Ectodermal cell (in vitro differentiated cells): ENCODE data around the gene FGD2.
"Not testable (repeated sequence)": the region's sequence is repeated elsewhere in the genome, so short reads cannot be mapped to it uniquely, and the experiment has no call there.

Source experiments
- H3K27ac ChIP-seq: 2 replicates; pipeline ENCODE4 v1.7.0; 2013; ENCODE audit warnings: mild to moderate bottlenecking, low read depth, low read length; ENCODE audit not compliant: insufficient read depth, poor library complexity, severe bottlenecking
- H3K27me3 ChIP-seq: 2 replicates; pipeline ENCODE4 v1.7.0; 2013; ENCODE audit warnings: mild to moderate bottlenecking, low read length; ENCODE audit not compliant: insufficient read depth, control insufficient read depth, poor library complexity, severe bottlenecking
- H3K36me3 ChIP-seq: one replicate; pipeline ENCODE4 v1.7.0; 2013; ENCODE audit warnings: low read length; ENCODE audit not compliant: control insufficient read depth, insufficient read depth
- H3K4me1 ChIP-seq: one replicate; pipeline ENCODE4 v1.7.0; 2013; ENCODE audit warnings: low read length; ENCODE audit not compliant: control insufficient read depth, insufficient read depth
- H3K4me3 ChIP-seq: 2 replicates; pipeline ENCODE4 v1.7.0; 2013; ENCODE audit warnings: low read depth, low read length, control low read depth; ENCODE audit not compliant: insufficient read depth
- H3K9me3 ChIP-seq: 2 replicates; pipeline ENCODE4 v1.7.0; 2013; ENCODE audit warnings: mild to moderate bottlenecking, low read length, moderate library complexity; ENCODE audit not compliant: control insufficient read depth
- WGBS, 2 experiments: methylation state at CpG; one replicate each; pipeline ENCODE4 v1.1.7; 2013; ENCODE audit warnings: missing lambda C conversion rate in 2 of 2; 5-methylcytosine and 5-hydroxymethylcytosine counted together

FGD2 gene

GRCh38 chr6:37042150-37042549 is 36.7 kb downstream of the FGD2 start:
- no peak overlapping the region for H3K4me3 ChIP-seq
- H3K36me3 ChIP-seq = no peaks in the 10 kb centered on the region
- H3K27ac ChIP-seq = no peak overlapping the region
- H3K27me3 ChIP-seq = no peaks in the 10 kb centered on the region
- no peaks in the 10 kb centered on the region for H3K4me1 ChIP-seq
- H3K9me3 ChIP-seq = no peaks in the 10 kb centered on the region
- WGBS, 2 experiments = 80 to 86% methylated on average over 3 of the region's 3 CpGs

GRCh38 chr6:37043091-37043490 is 37.6 kb downstream of the FGD2 start:
- H3K27me3 ChIP-seq, H3K4me1 ChIP-seq, H3K4me3 ChIP-seq, H3K9me3 ChIP-seq, H3K36me3 ChIP-seq, H3K27ac ChIP-seq: not testable (repeated sequence)
- WGBS, 2 experiments = 94% methylated on average over 3 of the region's 3 CpGs

GRCh38 chr6:37047346-37047688 is 41.9 kb downstream of the FGD2 start:
- Histone ChIP-seq H3K4me1 (peaks cover 7% of the 10 kb centered on the region), H3K4me3 (no peak overlapping the region), H3K27ac (no peak overlapping the region), H3K9me3 (no peaks in the 10 kb centered on the region), H3K36me3 (no peaks in the 10 kb centered on the region), H3K27me3 (no peaks in the 10 kb centered on the region)
- 93% methylated on average over 5 of the region's 5 CpGs for WGBS, 2 experiments

- no peak overlapping the region for H3K27ac ChIP-seq
- H3K36me3 ChIP-seq = no peaks in the 10 kb centered on the region
- 94 to 97% methylated on average over 10 of the region's 10 CpGs for WGBS, 2 experiments
- no peak overlapping the region for H3K4me3 ChIP-seq
- H3K9me3 ChIP-seq = no peaks in the 10 kb centered on the region
- H3K27me3 ChIP-seq = no peaks in the 10 kb centered on the region
- peaks cover 7% of the 10 kb centered on the region for H3K4me1 ChIP-seq
Measured at GRCh38 chr6:37047689-37048402, 42.4 kb downstream of the FGD2 start.

GRCh38 chr6:37048403-37048850 is 43.0 kb downstream of the FGD2 start:
- 57 to 58% methylated on average over 3 of the region's 3 CpGs for whole genome bisulfite sequencing, 2 experiments
- Histone ChIP-seq H3K36me3 (no peaks in the 10 kb centered on the region), H3K4me3 (no peak overlapping the region)

GRCh38 chr6:37048851-37049757 is 43.6 kb downstream of the FGD2 start:
- Histone ChIP-seq H3K36me3 (no peaks in the 10 kb centered on the region), H3K4me3 (no peak overlapping the region), H3K27me3 (no peaks in the 10 kb centered on the region), H3K4me1 (peaks cover 7% of the 10 kb centered on the region), H3K27ac (no peak overlapping the region), H3K9me3 (no peaks in the 10 kb centered on the region)
- WGBS, 2 experiments = 86 to 89% methylated on average over 19 of the region's 19 CpGs

More at GRCh38 chr6:37048403-37048850, 43.0 kb downstream of the FGD2 start:
- Histone ChIP-seq H3K9me3 (no peaks in the 10 kb centered on the region), H3K27me3 (no peaks in the 10 kb centered on the region), H3K4me1 (peaks cover 7% of the 10 kb centered on the region), H3K27ac (no peak overlapping the region)

GRCh38 chr6:37049758-37050044 is 44.2 kb downstream of the FGD2 start:
- Histone ChIP-seq H3K4me3 (no peak overlapping the region), H3K36me3 (no peaks in the 10 kb centered on the region), H3K4me1 (peaks cover 7% of the 10 kb centered on the region), H3K27me3 (no peaks in the 10 kb centered on the region), H3K9me3 (no peaks in the 10 kb centered on the region), H3K27ac (no peak overlapping the region)
- 87 to 92% methylated on average over 3 of the region's 3 CpGs for WGBS, 2 experiments

GRCh38 chr6:37050045-37050853 is 44.8 kb downstream of the FGD2 start:
- H3K4me3 ChIP-seq = no peak overlapping the region
- H3K4me1 ChIP-seq = peaks cover 8% of the 10 kb centered on the region
- no peaks in the 10 kb centered on the region for H3K36me3 ChIP-seq
- no peak overlapping the region for H3K27ac ChIP-seq
- H3K9me3 ChIP-seq = no peaks in the 10 kb centered on the region
- no peaks in the 10 kb centered on the region for H3K27me3 ChIP-seq
- WGBS, 2 experiments = 89% methylated on average over 24 of the region's 24 CpGs

GRCh38 chr6:37050854-37051137 is 45.3 kb downstream of the FGD2 start:
- Histone ChIP-seq H3K4me3 (no peak overlapping the region), H3K36me3 (no peaks in the 10 kb centered on the region), H3K27me3 (no peaks in the 10 kb centered on the region), H3K9me3 (no peaks in the 10 kb centered on the region), H3K4me1 (peaks cover 10% of the 10 kb centered on the region), H3K27ac (no peak overlapping the region)
- 94 to 96% methylated on average over 4 of the region's 4 CpGs for WGBS, 2 experiments
